Smooth muscle cell of the brain vasculature (primary cell): ENCODE measurements around the gene NDUFS7.

Experiments used
- DNase-seq: peaks from one replicate; pipeline ENCODE4 v3.0.0-alpha.2; 2012; ENCODE audit warnings: low read depth, low spot score

Gene NDUFS7

DNA sequence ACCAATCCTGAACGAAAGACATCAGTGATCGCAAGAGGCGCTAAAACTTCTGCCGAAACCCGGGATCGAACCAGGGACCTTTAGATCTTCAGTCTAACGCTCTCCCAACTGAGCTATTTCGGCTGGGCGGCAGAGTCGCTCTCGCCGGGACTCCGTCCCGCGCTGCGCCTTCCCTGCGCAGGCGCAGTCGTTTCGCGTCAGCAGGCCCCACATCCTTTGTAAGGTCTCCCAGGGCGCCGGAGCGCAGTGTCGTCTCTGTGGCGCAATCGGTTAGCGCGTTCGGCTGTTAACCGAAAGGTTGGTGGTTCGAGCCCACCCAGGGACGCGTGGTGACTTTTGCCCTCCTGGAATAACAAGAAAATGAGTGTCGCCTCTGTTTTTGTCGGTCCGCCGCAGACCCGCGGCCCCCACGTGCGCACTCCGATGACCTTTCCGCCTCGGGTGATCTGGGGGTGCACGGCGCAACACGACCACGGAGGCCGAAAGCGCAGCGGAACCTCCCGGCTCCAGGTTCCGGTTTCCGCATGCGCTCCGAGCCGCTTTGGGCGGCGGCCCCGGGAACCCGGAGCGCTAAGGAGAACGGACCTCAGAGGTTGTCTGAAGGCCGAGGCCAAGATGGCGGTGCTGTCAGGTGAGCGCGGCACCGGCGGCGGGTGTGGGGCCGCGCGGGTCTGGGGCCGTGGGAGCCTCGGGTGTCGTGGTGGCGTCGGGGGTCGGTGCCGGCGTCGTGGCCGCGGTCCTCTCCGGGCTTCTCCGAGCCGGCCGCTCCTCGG, at the start of gene NDUFS7:
NDUFS7 (plus strand) TSS at position 596 of the 773 bp plus-strand sequence; CDS start at position 616, 20 bp downstream.
- DNase-seq = peak; percentile 57

GRCh38 chr19:1336079-1336684, 47.5 kb upstream of the NDUFS7 start:
- DNase-seq = no peak

DNA sequence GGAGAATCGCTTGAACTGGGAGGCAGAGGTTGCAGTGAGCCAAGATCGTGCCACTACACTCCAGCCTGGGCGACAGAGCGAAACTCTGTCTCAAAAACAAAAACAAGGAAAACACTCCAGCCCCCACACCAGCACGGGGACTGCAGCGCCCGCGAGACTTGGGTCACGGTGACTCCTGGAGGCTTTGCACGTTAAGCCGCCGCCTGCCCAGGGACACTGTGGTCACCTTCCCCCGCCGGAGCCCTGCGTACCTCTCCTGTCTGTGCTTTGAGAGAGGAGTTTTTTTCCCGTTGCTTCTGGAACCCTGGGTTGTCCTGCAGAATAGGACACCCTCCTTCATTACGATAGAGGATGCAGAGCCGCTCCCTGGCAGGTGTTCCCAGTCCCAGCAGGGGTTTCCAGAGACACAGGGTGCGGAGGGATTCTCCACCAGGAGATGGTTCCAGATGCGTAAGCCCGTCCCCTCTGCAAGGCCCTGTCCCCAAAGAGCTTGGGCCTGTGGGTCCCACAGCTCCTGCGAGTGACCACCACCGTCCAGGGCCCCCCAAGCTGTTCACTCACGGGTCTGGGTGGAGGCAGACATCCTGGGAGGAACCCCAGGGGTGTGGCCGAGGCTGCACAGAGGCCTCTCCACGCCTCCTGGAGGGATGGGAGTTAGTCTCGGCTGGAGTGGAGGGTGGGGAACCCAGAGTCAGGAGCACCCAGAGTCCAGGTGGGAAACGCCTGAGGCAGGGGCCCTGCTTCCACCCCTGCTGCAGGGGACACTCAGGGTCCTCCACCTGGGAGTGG, 42.8 kb upstream of the NDUFS7 start:
- no peak for DNase-seq

DNA sequence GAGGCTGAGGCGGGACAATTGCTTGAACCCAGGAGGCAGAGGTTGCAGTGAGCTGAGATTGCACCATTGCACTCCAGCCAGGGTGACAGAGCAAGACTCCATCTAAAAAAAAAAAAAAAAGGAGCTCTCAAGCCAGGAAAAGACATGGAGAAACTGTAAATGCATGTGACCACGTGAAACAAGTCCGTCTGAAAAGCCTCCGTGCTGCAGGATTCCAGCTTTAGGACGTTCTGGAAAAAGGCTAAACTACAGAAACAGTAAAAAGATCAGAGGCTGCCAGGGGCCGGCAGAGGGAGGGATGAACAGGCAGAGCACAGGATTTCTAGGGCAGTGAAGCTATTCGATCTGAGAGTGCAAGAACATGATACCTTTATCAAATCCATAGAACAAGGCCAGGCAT, 40.7 kb upstream of the NDUFS7 start:
- no peak for DNase-seq

GRCh38 chr19:1349211-1349610, 34.5 kb upstream of the NDUFS7 start:
- DNase-seq = no peak

GRCh38 chr19:1350867-1351266, 32.8 kb upstream of the NDUFS7 start:
- no peak for DNase-seq

GRCh38 chr19:1351381-1351851, 32.3 kb upstream of the NDUFS7 start:
- no peak for DNase-seq

GRCh38 chr19:1353144-1353543, 30.6 kb upstream of the NDUFS7 start:
- DNase-seq = no peak

GRCh38 chr19:1354970-1355567, 28.6 kb upstream of the NDUFS7 start:
- DNase-seq = no peak

DNA sequence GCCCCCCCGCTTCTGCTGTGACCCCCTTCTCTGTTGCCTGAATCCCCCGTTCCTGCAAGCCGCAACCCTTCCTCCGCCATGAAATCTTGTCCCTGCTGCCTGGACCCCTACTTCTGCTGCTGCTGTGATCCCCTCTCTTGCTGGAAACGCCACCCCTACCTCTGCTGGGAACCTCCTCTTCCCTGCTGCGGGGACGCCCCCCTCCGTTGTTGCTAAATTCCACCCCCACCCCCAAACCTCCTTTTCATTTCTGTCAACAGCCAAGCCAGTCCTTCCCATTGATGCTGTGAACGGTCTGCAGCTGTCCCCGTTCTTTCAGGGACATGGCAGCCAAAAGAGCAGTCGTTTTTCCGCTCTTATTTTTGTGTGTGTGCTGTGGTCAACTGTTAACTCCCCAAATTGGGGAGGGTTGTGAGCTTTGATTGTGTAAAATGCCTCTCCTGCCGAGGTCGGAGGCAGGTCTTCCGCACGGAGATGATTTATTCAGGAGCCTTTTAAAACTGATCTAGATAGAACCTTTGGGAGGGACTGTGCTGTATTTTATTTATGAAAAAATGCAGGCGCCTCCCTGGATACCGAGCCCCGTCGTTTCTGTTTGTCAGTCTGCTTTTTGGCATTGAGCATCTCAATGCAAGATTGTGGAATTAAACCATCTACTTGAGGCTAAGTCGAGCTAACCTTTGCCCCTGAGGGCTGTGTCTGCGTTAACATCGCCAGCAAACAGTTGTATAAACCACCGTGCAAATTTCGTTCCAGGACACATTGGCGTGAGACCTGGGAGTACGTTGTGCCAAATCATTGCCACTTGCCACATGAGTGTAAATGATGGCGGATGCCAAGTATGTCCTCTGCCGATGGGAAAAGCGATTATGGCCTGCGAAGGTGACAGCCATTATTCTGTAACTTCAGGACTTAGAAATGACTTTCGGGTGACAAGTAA, 27.9 kb upstream of the NDUFS7 start:
- DNase-seq = no peak

- no peak for DNase-seq
Measured at GRCh38 chr19:1356508-1356865, 27.2 kb upstream of the NDUFS7 start.

DNA sequence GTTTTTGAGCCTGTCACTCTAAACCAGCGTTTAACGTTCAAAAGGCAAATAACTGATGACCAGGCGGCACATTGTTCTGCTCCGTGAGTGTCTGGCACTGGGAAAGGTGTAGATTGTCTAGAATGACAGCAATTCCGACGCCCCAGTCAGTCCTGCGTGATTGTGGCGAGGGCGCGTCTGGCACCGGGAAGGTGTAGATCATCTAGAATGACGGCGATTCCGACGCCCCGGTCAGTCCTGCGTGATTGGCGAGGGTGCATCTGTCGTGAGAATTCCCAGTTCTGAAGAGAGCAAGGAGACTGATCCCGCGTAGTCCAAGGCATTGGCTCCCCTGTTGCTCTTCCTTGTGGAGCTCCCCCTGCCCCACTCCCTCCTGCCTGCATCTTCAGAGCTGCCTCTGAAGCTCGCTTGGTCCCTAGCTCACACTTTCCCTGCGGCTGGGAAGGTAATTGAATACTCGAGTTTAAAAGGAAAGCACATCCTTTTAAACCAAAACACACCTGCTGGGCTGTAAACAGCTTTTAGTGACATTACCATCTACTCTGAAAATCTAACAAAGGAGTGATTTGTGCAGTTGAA, 26.1 kb upstream of the NDUFS7 start:
- no peak for DNase-seq

DNA sequence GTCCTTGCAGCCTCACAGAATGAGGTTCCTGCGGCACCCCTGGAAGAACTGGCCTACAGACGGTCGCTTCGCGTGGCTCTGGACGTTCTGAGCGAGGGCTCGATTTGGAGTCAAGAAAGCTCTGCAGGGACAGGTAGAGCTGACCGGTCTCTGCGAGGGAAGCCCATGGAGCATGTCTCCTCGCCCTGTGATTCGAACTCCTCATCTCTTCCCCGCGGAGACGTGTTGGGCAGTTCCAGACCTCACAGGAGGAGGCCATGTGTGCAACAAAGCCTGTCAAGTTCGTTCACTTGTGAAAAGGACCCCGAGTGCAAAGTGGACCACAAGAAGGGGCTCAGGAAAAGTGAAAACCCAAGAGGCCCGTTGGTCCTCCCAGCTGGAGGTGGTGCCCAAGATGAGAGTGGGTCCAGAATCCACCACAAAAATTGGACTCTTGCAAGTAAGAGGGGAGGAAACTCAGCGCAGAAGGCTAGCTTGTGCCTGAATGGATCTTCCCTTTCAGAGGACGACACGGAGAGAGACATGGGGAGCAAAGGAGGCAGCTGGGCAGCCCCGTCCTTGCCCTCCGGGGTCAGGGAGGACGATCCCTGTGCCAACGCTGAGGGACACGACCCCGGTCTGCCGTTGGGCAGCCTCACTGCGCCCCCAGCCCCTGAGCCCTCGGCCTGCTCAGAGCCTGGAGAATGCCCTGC, 23.4 kb upstream of the NDUFS7 start:
- no peak for DNase-seq

GRCh38 chr19:1360818-1361461, 22.8 kb upstream of the NDUFS7 start:
- no peak for DNase-seq

GRCh38 chr19:1361601-1362386, 21.9 kb upstream of the NDUFS7 start:
- no peak for DNase-seq

GRCh38 chr19:1362387-1363257, 21.1 kb upstream of the NDUFS7 start:
- DNase-seq = no peak

- DNase-seq = no peak
Measured at GRCh38 chr19:1363599-1363998, 20.1 kb upstream of the NDUFS7 start.
